ENCODE results near the gene TRIM6.

GRCh38 chr11:5621580-5621979 is 25.1 kb downstream of the TRIM6 start:
- no peak for TF ChIP-seq CTCF (IDR thresholded peaks at IDR 0.05)
- no peak for TF ChIP-seq POLR2AphosphoS5 (IDR thresholded peaks at IDR 0.05)
- no peak for TF ChIP-seq EP300 (IDR thresholded peaks at IDR 0.05)

Data from esophagus muscularis mucosa (tissue), 4 donors.